ENCODE measurements around the gene CFAP251.

DNA sequence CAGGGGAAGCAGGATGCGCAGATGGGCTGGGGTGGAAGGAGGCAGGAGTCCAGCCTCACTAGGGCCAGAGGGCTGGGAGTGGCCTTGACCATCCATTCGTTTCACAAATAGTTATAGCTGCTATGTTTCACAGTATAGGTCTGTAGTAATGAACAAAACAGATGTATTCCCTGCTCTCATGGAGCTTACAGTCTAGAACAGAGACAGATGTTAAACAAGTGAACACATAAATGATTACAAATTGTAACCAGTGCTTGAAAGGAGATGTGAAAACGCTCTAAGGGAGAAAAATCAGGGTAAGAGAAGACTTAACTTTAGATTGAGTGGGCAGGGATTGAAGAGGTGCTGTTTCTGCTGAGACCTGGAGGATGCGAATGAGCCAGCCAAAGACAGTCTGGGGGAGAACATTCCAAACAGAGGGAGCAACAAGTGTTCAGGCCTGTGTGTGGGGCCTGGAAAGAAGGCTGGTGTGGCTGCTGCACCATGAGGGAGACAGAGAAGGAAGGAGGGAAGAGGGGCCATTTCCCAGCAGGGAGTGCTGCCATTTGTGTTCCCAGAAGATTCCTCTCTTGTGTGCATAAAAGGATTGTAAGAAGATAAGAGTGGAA is 14.6 kb downstream of the CFAP251 start:
- TF ChIP-seq EGR1 (IDR thresholded peaks at IDR 0.05; ENCODE audit: low read depth): no peak
- no peak for TF ChIP-seq POLR2A (IDR thresholded peaks at IDR 0.05; ENCODE audit: borderline replicate concordance, extremely low read depth, insufficient read depth, insufficient read length)
- no peak for TF ChIP-seq CEBPB (IDR thresholded peaks at IDR 0.05; ENCODE audit: low read depth)
- TF ChIP-seq, protein P1, sequence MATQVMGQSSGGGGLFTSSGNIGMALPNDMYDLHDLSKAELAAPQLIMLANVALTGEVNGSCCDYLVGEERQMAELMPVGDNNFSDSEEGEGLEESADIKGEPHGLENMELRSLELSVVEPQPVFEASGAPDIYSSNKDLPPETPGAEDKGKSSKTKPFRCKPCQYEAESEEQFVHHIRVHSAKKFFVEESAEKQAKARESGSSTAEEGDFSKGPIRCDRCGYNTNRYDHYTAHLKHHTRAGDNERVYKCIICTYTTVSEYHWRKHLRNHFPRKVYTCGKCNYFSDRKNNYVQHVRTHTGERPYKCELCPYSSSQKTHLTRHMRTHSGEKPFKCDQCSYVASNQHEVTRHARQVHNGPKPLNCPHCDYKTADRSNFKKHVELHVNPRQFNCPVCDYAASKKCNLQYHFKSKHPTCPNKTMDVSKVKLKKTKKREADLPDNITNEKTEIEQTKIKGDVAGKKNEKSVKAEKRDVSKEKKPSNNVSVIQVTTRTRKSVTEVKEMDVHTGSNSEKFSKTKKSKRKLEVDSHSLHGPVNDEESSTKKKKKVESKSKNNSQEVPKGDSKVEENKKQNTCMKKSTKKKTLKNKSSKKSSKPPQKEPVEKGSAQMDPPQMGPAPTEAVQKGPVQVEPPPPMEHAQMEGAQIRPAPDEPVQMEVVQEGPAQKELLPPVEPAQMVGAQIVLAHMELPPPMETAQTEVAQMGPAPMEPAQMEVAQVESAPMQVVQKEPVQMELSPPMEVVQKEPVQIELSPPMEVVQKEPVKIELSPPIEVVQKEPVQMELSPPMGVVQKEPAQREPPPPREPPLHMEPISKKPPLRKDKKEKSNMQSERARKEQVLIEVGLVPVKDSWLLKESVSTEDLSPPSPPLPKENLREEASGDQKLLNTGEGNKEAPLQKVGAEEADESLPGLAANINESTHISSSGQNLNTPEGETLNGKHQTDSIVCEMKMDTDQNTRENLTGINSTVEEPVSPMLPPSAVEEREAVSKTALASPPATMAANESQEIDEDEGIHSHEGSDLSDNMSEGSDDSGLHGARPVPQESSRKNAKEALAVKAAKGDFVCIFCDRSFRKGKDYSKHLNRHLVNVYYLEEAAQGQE (IDR thresholded peaks at IDR 0.05; ENCODE audit: low read depth): no peak
- TF ChIP-seq EZH2 (IDR thresholded peaks at IDR 0.05): no peak

Measured in HCT116 (cell line).